ENCODE data around the gene CNOT2.

DNA sequence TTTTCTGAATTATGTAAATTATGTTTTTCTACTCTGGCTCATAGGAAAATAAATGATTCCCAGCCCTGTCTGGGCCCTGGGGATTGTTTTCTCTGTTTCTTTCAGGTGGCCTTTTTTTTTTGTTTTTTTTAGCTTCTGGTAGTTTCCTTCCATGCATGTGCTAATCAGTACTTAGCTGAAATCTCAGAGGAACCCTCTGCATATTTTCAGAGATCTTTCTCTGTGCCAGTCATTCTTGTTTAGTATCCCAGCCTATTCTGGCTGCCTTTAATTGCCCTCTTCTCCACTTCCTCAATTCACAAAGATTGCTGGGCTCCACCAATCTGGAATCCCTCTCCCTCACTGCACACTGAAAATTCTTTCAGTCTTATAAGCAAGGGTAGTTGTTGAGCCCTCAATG is 46.9 kb downstream of the CNOT2 start:
- TF ChIP-seq, protein P1, sequence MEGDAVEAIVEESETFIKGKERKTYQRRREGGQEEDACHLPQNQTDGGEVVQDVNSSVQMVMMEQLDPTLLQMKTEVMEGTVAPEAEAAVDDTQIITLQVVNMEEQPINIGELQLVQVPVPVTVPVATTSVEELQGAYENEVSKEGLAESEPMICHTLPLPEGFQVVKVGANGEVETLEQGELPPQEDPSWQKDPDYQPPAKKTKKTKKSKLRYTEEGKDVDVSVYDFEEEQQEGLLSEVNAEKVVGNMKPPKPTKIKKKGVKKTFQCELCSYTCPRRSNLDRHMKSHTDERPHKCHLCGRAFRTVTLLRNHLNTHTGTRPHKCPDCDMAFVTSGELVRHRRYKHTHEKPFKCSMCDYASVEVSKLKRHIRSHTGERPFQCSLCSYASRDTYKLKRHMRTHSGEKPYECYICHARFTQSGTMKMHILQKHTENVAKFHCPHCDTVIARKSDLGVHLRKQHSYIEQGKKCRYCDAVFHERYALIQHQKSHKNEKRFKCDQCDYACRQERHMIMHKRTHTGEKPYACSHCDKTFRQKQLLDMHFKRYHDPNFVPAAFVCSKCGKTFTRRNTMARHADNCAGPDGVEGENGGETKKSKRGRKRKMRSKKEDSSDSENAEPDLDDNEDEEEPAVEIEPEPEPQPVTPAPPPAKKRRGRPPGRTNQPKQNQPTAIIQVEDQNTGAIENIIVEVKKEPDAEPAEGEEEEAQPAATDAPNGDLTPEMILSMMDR (IDR thresholded peaks at IDR 0.05 in 4 of 5, conservative IDR thresholded peaks at IDR 0.05 in 1 of 5), result no peak
- no peak for TF ChIP-seq POLR2A (IDR thresholded peaks at IDR 0.05)

All from gastrocnemius medialis (tissue), 4 donors.